Central memory CD4-positive, alpha-beta T cell (primary cell): ENCODE results near the gene NPHP4.

Experiments used
- DNase-seq: peaks from one replicate; pipeline ENCODE4 v3.0.0; 2022

NPHP4 gene

DNA sequence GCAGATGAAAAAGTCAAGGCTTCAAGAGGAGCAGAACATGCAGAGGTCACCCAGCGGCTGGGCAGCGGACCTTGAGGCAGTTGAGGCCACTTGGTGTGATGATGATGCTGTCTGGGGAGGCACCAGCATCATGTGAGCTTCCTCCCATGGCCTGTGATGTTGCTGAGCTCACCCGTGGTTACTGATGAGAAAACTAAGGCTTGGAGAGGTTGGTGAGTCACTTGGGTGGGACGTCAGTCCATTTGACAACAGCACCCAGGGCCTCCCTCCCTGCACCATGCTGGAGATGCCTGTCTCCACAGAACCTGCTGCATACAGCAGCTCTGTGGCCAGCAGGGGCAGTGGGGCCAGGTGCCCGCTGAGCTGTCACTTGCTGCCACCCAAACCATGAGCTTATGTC, 146.8 kb downstream of the NPHP4 start:
- DNase-seq = no peak

- no peak for DNase-seq
Observed at GRCh38 chr1:5844442-5844841, 147.8 kb downstream of the NPHP4 start.

DNA sequence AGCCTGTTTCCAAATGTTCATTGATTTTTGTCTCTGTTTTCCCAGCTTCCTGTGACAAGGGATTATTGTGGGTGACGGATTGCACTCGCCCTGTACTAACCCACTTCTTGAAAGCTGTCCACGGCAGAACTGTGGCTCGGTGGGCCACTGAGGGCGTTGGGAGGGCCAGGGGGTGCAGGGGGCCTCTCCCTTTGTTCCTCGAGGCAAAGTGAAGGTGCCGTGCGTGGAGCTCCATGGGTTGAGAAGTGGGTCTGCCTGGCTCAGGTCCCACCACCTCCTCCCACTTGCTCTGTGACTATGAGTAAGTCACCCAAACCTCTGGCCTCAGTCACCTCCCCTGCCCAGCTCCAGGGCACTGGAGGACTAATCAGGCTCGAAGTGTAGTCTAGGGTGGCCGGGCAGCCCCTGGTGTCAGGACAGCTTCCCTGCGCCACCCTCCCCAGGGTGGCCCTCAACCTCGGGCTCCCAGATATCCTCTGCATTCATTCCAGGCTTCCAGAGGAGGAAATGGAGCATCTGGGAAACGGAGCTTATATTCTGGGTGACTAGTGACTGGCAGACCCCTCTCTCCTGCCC, 148.6 kb downstream of the NPHP4 start:
- DNase-seq = no peak

- DNase-seq = no peak
Observed at GRCh38 chr1:5842679-5843078, 149.5 kb downstream of the NPHP4 start.

DNA sequence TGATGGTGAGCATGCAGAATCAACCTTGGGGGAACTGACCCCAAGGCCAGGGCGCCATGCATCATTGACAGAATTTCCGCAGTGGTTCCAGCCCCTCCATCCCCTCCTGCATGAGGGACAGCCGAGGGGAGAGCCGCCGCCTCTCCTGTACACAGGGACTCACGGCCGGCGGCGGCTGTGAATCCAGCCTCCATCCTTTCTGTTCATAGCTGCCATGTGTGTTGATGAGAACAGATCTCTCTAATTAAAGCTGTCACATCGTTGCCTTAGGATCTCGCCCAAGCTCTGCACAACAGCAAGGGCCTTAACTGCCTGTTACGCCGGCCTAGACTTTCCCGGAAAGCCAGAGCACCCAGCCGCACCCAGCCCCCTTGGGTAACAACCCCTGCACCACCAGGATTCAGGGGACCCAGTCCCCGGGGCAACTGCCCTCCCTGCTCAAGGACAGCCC, 151.6 kb downstream of the NPHP4 start:
- no peak for DNase-seq

DNA sequence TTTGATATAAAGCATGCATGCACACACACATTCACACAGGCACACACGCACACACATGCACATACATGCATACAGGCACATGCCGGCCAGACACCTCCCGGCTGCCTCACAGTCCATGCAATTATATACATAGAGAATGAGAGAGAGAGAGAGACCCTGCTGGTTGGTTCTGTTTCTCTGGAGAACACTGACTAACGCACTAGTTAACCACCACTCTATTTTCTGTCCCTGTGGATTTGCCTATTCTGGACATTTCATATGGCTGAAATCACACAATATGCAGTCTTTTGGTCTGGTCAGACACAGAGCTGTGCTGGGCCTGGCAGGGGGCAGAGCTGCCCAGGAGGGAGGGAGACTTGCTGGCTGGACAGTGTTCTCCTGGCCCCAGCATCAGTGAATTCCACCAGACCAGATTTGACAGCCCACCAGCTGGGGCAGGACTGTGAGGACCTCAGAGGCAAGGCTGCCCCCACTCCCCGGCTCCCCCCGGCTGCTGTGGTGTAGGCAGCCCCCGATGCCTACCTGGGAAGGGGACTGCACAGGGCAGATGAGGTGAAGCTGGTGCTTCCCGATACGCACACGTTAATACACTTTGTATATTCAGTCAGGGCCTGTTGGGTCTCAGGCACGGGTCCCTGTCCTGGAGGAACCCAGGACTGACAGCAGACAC, 152.2 kb downstream of the NPHP4 start:
- DNase-seq = no peak

- DNase-seq = no peak
Observed at GRCh38 chr1:5839161-5839880, 152.9 kb downstream of the NPHP4 start.

- no peak for DNase-seq
Observed at GRCh38 chr1:5837976-5838653, 154.1 kb downstream of the NPHP4 start.

DNA sequence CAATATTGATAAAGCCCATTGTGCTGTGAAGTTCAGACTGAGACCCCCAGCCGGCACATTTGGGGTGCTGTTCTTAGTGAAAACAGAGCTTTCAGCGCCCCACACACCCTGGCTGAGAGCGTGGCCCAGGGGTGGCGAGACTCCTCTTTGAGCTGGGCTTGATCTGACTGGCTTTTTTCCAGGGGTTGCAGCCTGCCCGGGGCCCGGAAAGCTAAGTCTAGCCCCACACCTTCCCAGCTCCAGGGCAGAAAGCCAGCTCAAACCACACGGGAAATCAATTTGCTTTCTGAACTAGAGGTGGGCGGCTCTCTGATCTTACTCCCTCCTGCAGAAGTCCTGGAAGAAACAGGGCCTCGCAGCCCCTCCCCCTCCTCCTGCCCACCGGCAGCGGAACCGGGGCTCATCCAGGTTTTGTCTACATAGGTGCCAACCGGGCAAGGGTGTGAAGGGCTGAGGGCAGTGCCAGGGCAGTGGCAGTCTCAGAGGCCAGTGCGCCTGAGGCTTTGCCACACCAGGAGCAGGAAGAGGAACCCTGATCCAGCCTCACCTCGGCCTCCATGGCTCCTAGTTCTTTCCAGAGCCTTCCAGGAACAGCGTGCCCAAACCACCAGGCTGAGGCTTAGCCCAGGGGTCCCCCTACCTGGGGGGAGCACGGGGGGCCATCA, 155.3 kb downstream of the NPHP4 start:
- DNase-seq = no peak

DNA sequence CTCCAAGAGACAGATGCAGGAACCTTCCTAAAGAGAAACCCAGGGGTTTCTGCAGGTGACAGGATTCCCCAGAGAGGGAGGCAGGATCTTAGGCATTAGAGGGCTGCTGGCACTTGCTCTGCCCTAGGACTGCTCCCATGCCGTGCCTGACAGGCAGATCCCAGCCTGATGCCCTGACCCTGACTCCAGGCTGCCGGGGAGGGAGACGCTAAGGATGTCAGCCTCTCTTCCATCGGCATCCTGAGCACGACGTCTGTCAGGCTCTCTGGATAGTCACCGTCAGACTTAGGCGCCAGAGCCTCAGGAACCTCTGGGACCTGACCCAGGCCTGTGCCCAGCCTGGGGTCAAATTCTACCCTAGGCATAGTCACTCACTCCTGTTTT, 157.1 kb downstream of the NPHP4 start:
- DNase-seq = no peak

DNA sequence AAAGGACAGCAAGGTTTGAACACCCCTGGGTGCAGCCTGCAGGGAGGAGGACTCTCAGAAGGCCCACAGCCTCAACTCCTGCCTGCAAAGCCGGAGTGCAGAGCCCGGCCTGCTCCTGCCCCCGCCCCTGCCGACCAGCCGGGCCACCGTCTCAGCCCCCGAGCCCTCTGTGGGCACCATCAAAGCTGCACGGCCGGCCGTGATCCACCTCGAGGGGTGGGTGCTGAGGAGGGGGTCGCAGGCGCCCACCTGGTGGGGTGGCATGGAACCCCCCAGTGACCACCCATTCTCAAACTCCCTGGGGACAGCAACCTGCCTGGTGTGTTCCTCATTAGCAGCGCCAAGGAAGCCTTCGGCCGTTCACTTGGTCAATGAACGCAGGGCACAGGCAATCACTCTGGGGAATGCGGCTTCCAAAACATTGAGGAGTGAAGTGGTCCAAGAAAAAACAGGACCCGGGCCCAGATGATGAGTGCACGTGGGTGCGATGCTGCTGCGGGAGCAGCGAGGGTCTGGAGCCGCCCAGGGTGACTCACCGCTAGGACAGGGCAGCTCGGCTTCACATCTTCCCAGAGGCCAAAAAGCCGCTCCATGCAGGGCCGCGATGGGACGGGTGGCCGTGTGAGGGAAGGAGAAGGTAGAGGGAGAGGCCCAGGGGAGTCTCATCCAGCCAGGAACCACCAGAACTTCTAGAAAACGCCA, 157.6 kb downstream of the NPHP4 start:
- DNase-seq = no peak

GRCh38 chr1:5833911-5834310, 158.3 kb downstream of the NPHP4 start:
- DNase-seq = no peak

GRCh38 chr1:5832916-5833895, 159.0 kb downstream of the NPHP4 start:
- DNase-seq = no peak

GRCh38 chr1:5831600-5832335, 160.5 kb downstream of the NPHP4 start:
- no peak for DNase-seq

DNA sequence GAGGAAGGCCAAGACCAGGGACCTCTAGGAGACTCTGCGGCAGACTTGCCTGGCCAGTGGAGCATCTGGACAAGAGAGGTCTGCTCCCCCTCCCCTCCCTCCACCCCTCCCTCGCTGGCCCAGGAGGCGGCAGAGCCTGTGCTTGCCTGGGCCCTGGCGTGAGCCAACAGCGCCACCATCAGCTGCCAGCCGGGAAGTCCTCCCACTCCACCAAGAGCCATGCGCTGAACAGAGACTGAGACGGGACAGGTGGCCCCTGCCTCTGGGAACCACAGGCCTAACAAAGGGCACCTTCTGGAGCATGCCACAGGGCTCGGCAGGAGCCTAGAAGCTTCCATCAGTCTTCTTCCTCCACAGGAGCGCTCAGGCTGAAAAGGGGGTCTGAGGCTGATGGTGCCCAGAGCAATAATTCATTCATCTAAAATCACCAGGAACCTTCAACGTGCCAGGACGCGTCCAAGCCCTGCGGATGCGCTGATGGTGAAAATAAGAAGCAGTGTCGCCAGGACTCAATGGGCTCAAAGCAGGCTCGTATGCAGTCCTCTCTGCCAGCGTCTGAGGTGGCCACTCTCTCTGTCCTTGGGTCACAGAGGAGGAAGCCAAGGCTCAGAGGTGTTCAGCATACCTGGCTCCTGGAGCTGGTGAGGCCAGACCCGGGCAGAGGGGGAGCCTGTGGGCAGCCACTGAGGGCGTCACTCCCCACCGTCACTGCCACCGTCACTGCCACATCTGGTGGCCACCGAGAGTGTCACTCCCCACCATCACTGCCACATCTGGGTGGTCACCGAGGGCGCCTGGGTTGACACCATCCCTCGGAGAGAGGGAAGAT, 161.2 kb downstream of the NPHP4 start:
- DNase-seq = no peak

DNA sequence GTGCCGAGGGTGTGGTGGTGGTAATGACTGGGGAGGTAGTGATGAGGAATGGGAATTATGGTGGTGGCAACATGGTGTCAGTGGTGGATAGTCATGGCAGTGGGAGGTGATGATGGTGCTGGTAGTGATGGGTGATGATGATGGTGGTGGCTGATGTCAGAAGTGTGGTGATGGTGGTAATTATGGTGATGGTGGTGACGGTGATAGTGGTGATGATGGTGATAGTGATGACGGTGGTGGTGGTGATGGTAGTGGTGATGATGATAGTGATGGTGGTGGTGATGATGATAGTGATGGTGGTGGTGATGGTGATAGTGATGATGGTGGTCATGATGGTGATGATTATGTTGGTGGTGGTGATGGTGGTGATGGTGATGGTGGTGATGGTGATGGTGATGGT, 162.8 kb downstream of the NPHP4 start:
- DNase-seq = no peak

DNA sequence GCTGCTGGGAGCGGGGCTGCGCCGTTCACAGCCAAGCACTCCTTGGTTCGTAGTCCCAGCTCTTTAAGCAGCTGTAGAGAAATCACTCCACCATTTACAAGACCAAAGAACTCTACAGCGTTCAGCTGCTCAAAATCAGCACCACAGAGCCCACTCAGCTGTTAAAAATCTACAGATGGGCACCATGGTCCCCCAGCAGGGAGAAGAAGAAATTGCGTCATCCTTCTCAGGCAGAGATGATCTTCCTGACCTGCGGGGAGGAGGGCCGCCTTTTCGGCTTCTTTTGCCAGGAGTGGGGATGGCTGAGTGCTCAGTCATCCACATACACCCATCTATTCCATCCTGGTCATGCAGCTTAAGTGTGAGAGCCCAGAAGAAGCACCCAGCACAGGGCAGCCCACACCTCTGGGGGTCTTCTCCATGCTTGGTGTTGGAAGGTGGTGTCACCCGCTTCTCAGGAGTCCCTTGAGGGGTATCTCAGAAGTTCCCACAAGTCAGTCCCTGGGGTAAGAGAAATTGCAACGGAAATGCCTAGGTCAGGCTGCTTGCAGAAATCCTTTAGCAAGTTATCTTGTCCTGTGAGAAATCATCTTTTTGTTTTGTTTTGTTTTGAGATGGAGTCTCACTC, 163.8 kb downstream of the NPHP4 start:
- DNase-seq = no peak

GRCh38 chr1:5827516-5827915, 164.7 kb downstream of the NPHP4 start:
- DNase-seq = no peak

- DNase-seq = no peak
Observed at GRCh38 chr1:5826601-5827000, 165.6 kb downstream of the NPHP4 start.
